Ishikawa (cell line): ENCODE measurements around the gene HDAC9.

Source experiments
- CEBPB ChIP-seq: IDR thresholded peaks from 2 replicates; pipeline ENCODE4 v1.6.1; 2012
- CREB1 ChIP-seq: IDR thresholded peaks from 2 replicates; pipeline ENCODE4 v1.6.1; 2012; ENCODE audit warnings: low read depth
- EGR1 ChIP-seq: IDR thresholded peaks from 2 replicates; pipeline ENCODE4 v1.6.1; 2012
- EP300 ChIP-seq: IDR thresholded peaks from 2 replicates; pipeline ENCODE4 v1.6.1; 2012; ENCODE audit warnings: borderline replicate concordance
- FOXM1 ChIP-seq: IDR thresholded peaks from 2 replicates; pipeline ENCODE4 v1.6.1; 2012; ENCODE audit warnings: low read depth, borderline replicate concordance
- NFIC ChIP-seq: IDR thresholded peaks from 2 replicates; pipeline ENCODE4 v1.6.1; 2012
- RAD21 ChIP-seq: IDR thresholded peaks from 2 replicates; pipeline ENCODE4 v1.6.1; 2012; ENCODE audit warnings: low read depth
- TAF1 ChIP-seq: IDR thresholded peaks from 2 replicates; pipeline ENCODE4 v1.6.1; 2012; ENCODE audit warnings: low read depth, mild to moderate bottlenecking
- TCF12 ChIP-seq: IDR thresholded peaks from 2 replicates; pipeline ENCODE4 v1.6.1; 2012; ENCODE audit warnings: low read depth
- TEAD4 ChIP-seq: IDR thresholded peaks from 2 replicates; pipeline ENCODE4 v1.6.1; 2012
- YY1 ChIP-seq: IDR thresholded peaks from 2 replicates; pipeline ENCODE4 v1.6.1; 2012; ENCODE audit warnings: low read depth
- ZBTB7A ChIP-seq: IDR thresholded peaks from 2 replicates; pipeline ENCODE4 v1.6.1; 2012; ENCODE audit warnings: low read depth
- TF ChIP-seq, protein P1 (sequence below): IDR thresholded peaks from 2 replicates; pipeline ENCODE4 v1.6.1; 2012
- TF ChIP-seq, protein P2 (sequence below): IDR thresholded peaks from 2 replicates; pipeline ENCODE4 v1.6.1; 2012; ENCODE audit warnings: low read depth, mild to moderate bottlenecking
- TF ChIP-seq, protein P3 (sequence below): IDR thresholded peaks from 2 replicates; pipeline ENCODE4 v1.6.1; 2012

The HDAC9 gene

DNA sequence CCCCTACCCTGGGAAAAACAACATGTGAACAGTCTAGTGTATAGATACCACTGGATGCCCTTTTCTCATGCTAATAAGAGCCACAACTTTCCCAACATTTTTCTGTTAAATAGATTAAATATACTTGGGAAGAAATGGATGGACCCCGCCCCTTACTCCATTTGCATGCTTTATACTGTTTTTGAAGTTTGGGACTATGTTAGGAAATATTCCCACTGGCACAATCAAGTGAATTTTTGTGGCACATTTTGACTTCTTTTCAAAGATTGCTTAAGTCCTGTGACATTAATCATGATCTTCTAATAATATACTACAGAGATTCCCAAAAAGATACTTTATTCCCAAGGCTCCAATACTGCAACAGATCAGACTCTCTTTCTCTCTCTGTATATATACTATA, 405.3 kb downstream of the HDAC9 start:
- TF ChIP-seq TCF12, result no peak
- TF ChIP-seq EP300, result no peak
- TF ChIP-seq, protein P1, sequence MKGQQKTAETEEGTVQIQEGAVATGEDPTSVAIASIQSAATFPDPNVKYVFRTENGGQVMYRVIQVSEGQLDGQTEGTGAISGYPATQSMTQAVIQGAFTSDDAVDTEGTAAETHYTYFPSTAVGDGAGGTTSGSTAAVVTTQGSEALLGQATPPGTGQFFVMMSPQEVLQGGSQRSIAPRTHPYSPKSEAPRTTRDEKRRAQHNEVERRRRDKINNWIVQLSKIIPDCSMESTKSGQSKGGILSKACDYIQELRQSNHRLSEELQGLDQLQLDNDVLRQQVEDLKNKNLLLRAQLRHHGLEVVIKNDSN, result no peak
- no peak for TF ChIP-seq ZBTB7A
- no peak for TF ChIP-seq EGR1
- TF ChIP-seq FOXM1, result no peak
- TF ChIP-seq, protein P2, sequence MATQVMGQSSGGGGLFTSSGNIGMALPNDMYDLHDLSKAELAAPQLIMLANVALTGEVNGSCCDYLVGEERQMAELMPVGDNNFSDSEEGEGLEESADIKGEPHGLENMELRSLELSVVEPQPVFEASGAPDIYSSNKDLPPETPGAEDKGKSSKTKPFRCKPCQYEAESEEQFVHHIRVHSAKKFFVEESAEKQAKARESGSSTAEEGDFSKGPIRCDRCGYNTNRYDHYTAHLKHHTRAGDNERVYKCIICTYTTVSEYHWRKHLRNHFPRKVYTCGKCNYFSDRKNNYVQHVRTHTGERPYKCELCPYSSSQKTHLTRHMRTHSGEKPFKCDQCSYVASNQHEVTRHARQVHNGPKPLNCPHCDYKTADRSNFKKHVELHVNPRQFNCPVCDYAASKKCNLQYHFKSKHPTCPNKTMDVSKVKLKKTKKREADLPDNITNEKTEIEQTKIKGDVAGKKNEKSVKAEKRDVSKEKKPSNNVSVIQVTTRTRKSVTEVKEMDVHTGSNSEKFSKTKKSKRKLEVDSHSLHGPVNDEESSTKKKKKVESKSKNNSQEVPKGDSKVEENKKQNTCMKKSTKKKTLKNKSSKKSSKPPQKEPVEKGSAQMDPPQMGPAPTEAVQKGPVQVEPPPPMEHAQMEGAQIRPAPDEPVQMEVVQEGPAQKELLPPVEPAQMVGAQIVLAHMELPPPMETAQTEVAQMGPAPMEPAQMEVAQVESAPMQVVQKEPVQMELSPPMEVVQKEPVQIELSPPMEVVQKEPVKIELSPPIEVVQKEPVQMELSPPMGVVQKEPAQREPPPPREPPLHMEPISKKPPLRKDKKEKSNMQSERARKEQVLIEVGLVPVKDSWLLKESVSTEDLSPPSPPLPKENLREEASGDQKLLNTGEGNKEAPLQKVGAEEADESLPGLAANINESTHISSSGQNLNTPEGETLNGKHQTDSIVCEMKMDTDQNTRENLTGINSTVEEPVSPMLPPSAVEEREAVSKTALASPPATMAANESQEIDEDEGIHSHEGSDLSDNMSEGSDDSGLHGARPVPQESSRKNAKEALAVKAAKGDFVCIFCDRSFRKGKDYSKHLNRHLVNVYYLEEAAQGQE, result no peak
- no peak for TF ChIP-seq YY1
- TF ChIP-seq RAD21, result no peak

DNA sequence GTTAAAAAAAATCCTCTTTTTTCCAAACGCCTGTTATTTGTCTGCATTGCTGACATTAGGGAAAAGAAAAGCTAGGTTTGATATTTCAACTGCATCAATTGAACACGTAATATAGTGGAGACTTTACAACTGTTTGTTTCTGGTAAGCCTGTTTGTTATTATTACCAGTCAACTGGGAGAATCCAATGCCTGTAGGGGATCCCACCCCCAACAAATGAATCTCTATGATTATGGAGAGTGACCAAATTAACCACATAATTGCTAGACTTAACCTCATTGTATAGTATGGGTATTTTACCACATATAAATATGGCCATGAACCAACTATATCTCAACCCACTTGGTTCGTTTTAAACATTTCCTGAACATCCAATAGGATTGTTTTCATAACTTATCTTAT, 405.8 kb downstream of the HDAC9 start:
- no peak for TF ChIP-seq CREB1
- TF ChIP-seq TEAD4, result no peak
- TF ChIP-seq EP300, result no peak
- no peak for TF ChIP-seq NFIC
- no peak for TF ChIP-seq CEBPB
- TF ChIP-seq FOXM1, result no peak
- TF ChIP-seq TAF1, result no peak
- TF ChIP-seq, protein P3, sequence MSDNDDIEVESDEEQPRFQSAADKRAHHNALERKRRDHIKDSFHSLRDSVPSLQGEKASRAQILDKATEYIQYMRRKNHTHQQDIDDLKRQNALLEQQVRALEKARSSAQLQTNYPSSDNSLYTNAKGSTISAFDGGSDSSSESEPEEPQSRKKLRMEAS, result no peak
- no peak for TF ChIP-seq TCF12
- no peak for TF ChIP-seq YY1
- no peak for TF ChIP-seq RAD21
- TF ChIP-seq EGR1, result no peak
- TF ChIP-seq, protein P2, result no peak
- no peak for TF ChIP-seq ZBTB7A
- TF ChIP-seq, protein P1, result no peak

DNA sequence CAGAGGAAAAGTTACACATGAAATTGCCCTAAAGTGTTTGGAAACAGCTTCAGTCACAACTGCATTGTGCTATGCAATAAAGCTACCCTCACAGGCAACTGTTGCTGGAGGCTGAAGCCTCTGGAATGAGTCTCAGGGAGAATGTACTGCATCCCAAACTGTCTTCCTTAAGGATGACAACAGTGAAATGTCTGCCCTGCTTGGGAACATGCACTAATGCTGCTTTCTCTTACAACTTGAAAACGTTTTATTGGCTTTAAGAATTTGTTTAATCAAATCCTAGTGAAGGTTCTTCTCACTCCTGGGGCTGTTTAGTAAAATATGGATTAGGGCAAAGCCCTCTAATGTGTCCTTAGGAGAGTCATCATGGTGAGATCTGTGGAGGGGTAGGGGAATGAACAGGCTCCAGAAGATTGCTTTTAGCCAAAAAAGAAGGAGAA, 406.5 kb downstream of the HDAC9 start:
- TF ChIP-seq EGR1 (no peak), TCF12 (no peak), EP300 (no peak), CREB1 (no peak), TEAD4 (no peak), YY1 (no peak), ZBTB7A (no peak)
- TF ChIP-seq, protein P3, result no peak
- TF ChIP-seq, protein P1, result no peak

DNA sequence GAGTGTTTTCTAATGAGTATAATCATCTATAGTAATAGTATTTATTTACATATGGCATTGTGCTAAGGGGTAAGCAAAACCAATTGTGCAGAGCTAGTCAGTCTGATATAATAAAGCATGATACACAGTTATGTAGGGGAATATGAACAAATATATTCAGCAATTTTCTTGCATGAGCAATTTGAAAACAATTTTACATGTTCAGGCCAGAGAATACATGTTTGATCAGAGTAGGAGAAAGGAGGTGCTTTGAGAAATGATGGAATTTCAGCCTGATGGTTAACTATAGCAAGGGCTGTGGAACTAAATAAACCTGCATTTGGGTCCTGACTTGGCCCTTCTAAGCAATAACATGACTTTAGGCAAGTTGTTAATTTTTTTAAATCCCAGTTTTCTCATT, 407.3 kb downstream of the HDAC9 start:
- TF ChIP-seq, protein P3, result no peak
- TF ChIP-seq ZBTB7A, result no peak
- TF ChIP-seq YY1, result no peak
- TF ChIP-seq, protein P1, result no peak
- no peak for TF ChIP-seq TEAD4

DNA sequence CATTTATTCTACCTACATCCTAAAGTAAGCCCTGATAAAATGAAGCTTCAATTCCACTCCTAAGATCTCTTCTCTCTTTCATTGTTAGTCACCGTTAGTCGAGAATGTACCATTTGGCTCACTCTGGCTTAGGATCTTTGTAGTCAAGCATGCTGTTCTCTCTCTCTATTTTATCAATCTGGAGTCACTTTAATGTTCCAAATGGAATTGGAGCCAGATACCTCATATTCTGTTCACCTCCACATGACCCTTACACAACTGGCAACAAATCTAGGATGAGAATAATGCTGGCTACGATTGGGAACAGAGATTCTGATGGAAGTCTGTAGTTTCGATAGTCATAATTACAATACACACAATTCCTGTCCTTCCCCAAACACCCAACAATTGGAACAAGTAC, 408.1 kb downstream of the HDAC9 start:
- TF ChIP-seq CREB1 (no peak), TEAD4 (no peak), RAD21 (no peak), CEBPB (no peak), FOXM1 (no peak), TAF1 (no peak), TCF12 (no peak), EGR1 (no peak), EP300 (no peak), ZBTB7A (no peak), NFIC (no peak), YY1 (no peak)
- TF ChIP-seq, protein P2, result no peak
- TF ChIP-seq, protein P1, result no peak
- TF ChIP-seq, protein P3, result no peak
